GM12878 (cell line): ENCODE data around the gene PRDM8. TPM values are rescaled to one million over a fixed set of nuclear protein-coding genes. Genes with fewer than 3 reads are reported as not detected.

Experiments
- ATAC-seq: fragments of 200-7000 bp; cut with Tn5 transposase; 3 replicates; pipeline ENCODE4 v1.9.1; 2020; ENCODE audit warnings: mild to moderate bottlenecking, moderate library complexity
- BruUV-seq: library from RNA; stranded (reverse); fragments of 400-500 nt; replicated peaks from 2 replicates; lab custom pipeline; 2021; lab: Mats Ljungman, UMichigan
- CTCF ChIA-PET: fragments of 300-600 bp; sonication (Branson Sonifier 250); formaldehyde crosslinking; extraction: SDS; loops from one replicate; lab custom pipeline; 2021; ENCODE audit warnings: inconsistent platforms; lab: Yijun Ruan, JAX
- POLR2A ChIA-PET: fragments of 350-600 bp; formaldehyde crosslinking; extraction: SDS; loops from one replicate; lab custom pipeline; 2021; ENCODE audit warnings: inconsistent platforms; lab: Charles Lee
- RAD21 ChIA-PET: fragments of 300-600 bp; sonication (Branson Sonifier 250); formaldehyde crosslinking; loops from one replicate; lab custom pipeline; 2023; ENCODE audit warnings: antibody characterized with exemption; ENCODE audit not compliant: unreplicated experiment; lab: Charles Lee
- SMC1A ChIA-PET: fragments of 300-600 bp; sonication (Branson Sonifier 250); formaldehyde crosslinking; loops from one replicate; lab custom pipeline; 2023; ENCODE audit not compliant: unreplicated experiment, uncharacterized antibody; lab: Charles Lee
- DNase-seq: peaks from one replicate; pipeline ENCODE4 v3.0.0-alpha.2; 2011; ENCODE audit warnings: low read depth, low spot score
- FAIRE-seq: peaks from 3 replicates; lab custom pipeline; 2011; peaks lifted over from hg19 to GRCh38; lab: Jason Lieb, UNC
- H2AFZ ChIP-seq: 2 replicates; pipeline ENCODE4 v1.6.0; 2011; ENCODE audit warnings: low read depth, low read length, control low read depth; ENCODE audit not compliant: control insufficient read depth
- H3K27ac ChIP-seq: 2 replicates; pipeline ENCODE4 v1.5.1; 2011; ENCODE audit warnings: control low read depth; ENCODE audit not compliant: control insufficient read depth, insufficient read depth
- H3K27me3 ChIP-seq, 2 experiments: replicated peaks in 1 of 2; 2 replicates each; pipeline versions ENCODE4 v1.6.0 to v1.6.1; 2011; ENCODE audit warnings: low read length in 1 of 2; ENCODE audit not compliant: control insufficient read depth in 2 of 2, insufficient read depth in 2 of 2
- H3K36me3 ChIP-seq, 2 experiments: 2 replicates each; pipeline ENCODE4 v1.5.1; 2011; ENCODE audit warnings: low read length in 1 of 2; ENCODE audit not compliant: control insufficient read depth in 2 of 2, insufficient read depth in 2 of 2
- H3K4me1 ChIP-seq: 2 replicates; pipeline ENCODE4 v1.6.1; 2011; ENCODE audit warnings: mild to moderate bottlenecking, low read length, moderate library complexity, mixed read lengths; ENCODE audit not compliant: control insufficient read depth, insufficient read depth
- H3K4me2 ChIP-seq: 2 replicates; pipeline ENCODE4 v1.6.0; 2011; ENCODE audit warnings: control low read depth; ENCODE audit not compliant: control insufficient read depth, insufficient read depth
- H3K4me3 ChIP-seq: fragments of 200-600 bp; sonication (generic); 2 replicates; pipeline ENCODE4 v1.5.1; 2016
- H3K79me2 ChIP-seq: 2 replicates; pipeline ENCODE4 v1.6.0; 2011; ENCODE audit warnings: low read length; ENCODE audit not compliant: control insufficient read depth, insufficient read depth
- H3K9ac ChIP-seq: 2 replicates; pipeline ENCODE4 v1.8.0; 2011; ENCODE audit warnings: low read length, control low read depth, mixed read lengths; ENCODE audit not compliant: control insufficient read depth, insufficient read depth
- H3K9me3 ChIP-seq: replicated peaks from 3 replicates; pipeline ENCODE4 v1.5.1; 2011; ENCODE audit warnings: mild to moderate bottlenecking, low read length; ENCODE audit not compliant: control insufficient read depth, insufficient read depth
- H4K20me1 ChIP-seq: 2 replicates; pipeline ENCODE4 v1.6.0; 2011; ENCODE audit not compliant: control insufficient read depth, insufficient read depth
- BRCA1 ChIP-seq: IDR thresholded peaks from 2 replicates; pipeline ENCODE4 v1.6.1; 2011; ENCODE audit warnings: low read depth, low read length, improper control_type of control experiment
- CEBPB ChIP-seq, 2 experiments: fragments of 150-350 bp in 1 of 2; IDR thresholded peaks; 2 replicates each; pipeline ENCODE4 v1.6.1; 2012 to 2014; ENCODE audit warnings: low read depth in 2 of 2, low read length in 2 of 2, borderline replicate concordance in 1 of 2, inconsistent platforms in 1 of 2
- CHD1 ChIP-seq: IDR thresholded peaks from 2 replicates; pipeline ENCODE4 v1.6.1; 2012; ENCODE audit warnings: low read depth, low read length, improper control_type of control experiment
- EP300 ChIP-seq, 2 experiments: fragments of 150-350 bp in 1 of 2; IDR thresholded peaks; 2 replicates each; pipeline ENCODE4 v1.6.1; 2011 to 2012; ENCODE audit warnings: low read depth in 2 of 2, low read length in 2 of 2, borderline replicate concordance in 1 of 2, improper control_type of control experiment in 1 of 2, inconsistent platforms in 1 of 2; ENCODE audit not compliant: control insufficient read depth in 1 of 2
- ETV6 ChIP-seq, 2 experiments: fragments of 450-650 bp in 1 of 2; IDR thresholded peaks in 1 of 2; conservative IDR thresholded peaks in 1 of 2; 2 replicates each; pipeline ENCODE4 v1.6.1; 2014; ENCODE audit warnings: antibody characterized with exemption in 1 of 2, borderline replicate concordance in 1 of 2, low read depth in 1 of 2, mild to moderate bottlenecking in 1 of 2, moderate library complexity in 1 of 2
- HDAC2 ChIP-seq: fragments of 200-600 bp; sonication (generic); IDR thresholded peaks from 2 replicates; pipeline ENCODE4 v1.6.1; 2017
- IKZF1 ChIP-seq: fragments of 450-650 bp; conservative IDR thresholded peaks from 2 replicates; pipeline ENCODE4 v1.6.1; 2017; ENCODE audit warnings: antibody characterized with exemption, mild to moderate bottlenecking
- IKZF2 ChIP-seq, 2 experiments: fragments of 450-650 bp; IDR thresholded peaks; 2 replicates each; pipeline ENCODE4 v1.6.1; 2017; ENCODE audit warnings: mild to moderate bottlenecking in 2 of 2, moderate library complexity in 2 of 2
- MXI1 ChIP-seq: fragments of 150-350 bp; IDR thresholded peaks from 2 replicates; pipeline ENCODE4 v1.6.1; 2011; ENCODE audit warnings: low read depth, mild to moderate bottlenecking, inconsistent platforms, low read length, improper control_type of control experiment
- MYC ChIP-seq: IDR thresholded peaks from 2 replicates; pipeline ENCODE4 v1.6.1; 2011; ENCODE audit warnings: mild to moderate bottlenecking, low read length, moderate library complexity, inconsistent platforms; ENCODE audit not compliant: insufficient read depth, insufficient replicate concordance, insufficient read length, severe bottlenecking
- NFXL1 ChIP-seq: fragments of 450-650 bp; IDR thresholded peaks from 2 replicates; pipeline ENCODE4 v1.6.1; 2017; ENCODE audit warnings: antibody characterized with exemption, mild to moderate bottlenecking, borderline replicate concordance
- NFYB ChIP-seq: IDR thresholded peaks from 2 replicates; pipeline ENCODE4 v1.6.1; 2011; ENCODE audit warnings: low read depth, mild to moderate bottlenecking, low read length, improper control_type of control experiment, moderate library complexity; ENCODE audit not compliant: insufficient read depth
- RUNX3 ChIP-seq: IDR thresholded peaks from 2 replicates; pipeline ENCODE4 v1.6.1; 2012; ENCODE audit warnings: low read length, inconsistent platforms
- SIX5 ChIP-seq: IDR thresholded peaks from 2 replicates; pipeline ENCODE4 v1.6.1; 2011; ENCODE audit warnings: mild to moderate bottlenecking, low read depth, low read length, moderate library complexity; ENCODE audit not compliant: severe bottlenecking
- TCF3 ChIP-seq: IDR thresholded peaks from 2 replicates; pipeline ENCODE4 v1.6.1; 2012; ENCODE audit warnings: low read depth, mild to moderate bottlenecking, low read length, borderline replicate concordance; ENCODE audit not compliant: insufficient read depth
- in situ Hi-C: fragments of 300-500 bp; cut with MboI; formaldehyde crosslinking; loops from 9 replicates; pipeline ENCODE4 v1.14.3; 2018; ENCODE audit warnings: mixed read lengths
- intact Hi-C: fragments of 100-400 bp; cut with micrococcal nuclease; formaldehyde crosslinking; loops from one replicate; pipeline ENCODE4 v1.14.2; 2022; ENCODE audit not compliant: unreplicated experiment
- polyA plus RNA-seq, 11 experiments: library from polyadenylated mRNA; depleted of rRNA in 4 of 11; unstranded in 6 of 11; stranded (reverse) in 5 of 11; fragments of >200 nt; fragmentation: Nextera tagmentation in 4 of 11; fragmentation: Illumina TruSeq in 1 of 11; extraction: Ambion mirVana in 4 of 11; extraction: Trizol in 1 of 11; gene quantifications; 1 replicate in 1 of 11; 2 replicates in 10 of 11; pipeline versions ENCODE4 v1.2.1 to v1.2.3, GENCODE V29; 2011 to 2016; ENCODE audit warnings: inconsistent platforms in 2 of 11, missing spikeins in 2 of 11, low read depth in 1 of 11
- total RNA-seq, 4 experiments: library from RNA; depleted of rRNA in 3 of 4; stranded (reverse); fragments of >200 nt in 3 of 4; fragmentation: Illumina TruSeq in 1 of 4; extraction: Trizol in 1 of 4; gene quantifications; 2 replicates each; pipeline versions ENCODE4 v1.2.1 to v1.2.3, GENCODE V29; 2013 to 2021
- TF ChIP-seq, protein P1 (sequence below): fragments of 450-650 bp; IDR thresholded peaks from 2 replicates; pipeline ENCODE4 v1.6.1; 2014; ENCODE audit warnings: mild to moderate bottlenecking
- TF ChIP-seq, protein P2 (sequence below): fragments of 450-650 bp; formaldehyde crosslinking; IDR thresholded peaks from 2 replicates; pipeline ENCODE4 v1.5.0; 2022; ENCODE audit warnings: mild to moderate bottlenecking, missing genetic modification characterization

Gene PRDM8
- total and polyA plus RNA-seq, 10 of the 15 experiments (the other 5 are each of a cell fraction or from before 2014, with no cell fraction given) = 0.09 to 1.6 (median 0.40) TPM

DNA sequence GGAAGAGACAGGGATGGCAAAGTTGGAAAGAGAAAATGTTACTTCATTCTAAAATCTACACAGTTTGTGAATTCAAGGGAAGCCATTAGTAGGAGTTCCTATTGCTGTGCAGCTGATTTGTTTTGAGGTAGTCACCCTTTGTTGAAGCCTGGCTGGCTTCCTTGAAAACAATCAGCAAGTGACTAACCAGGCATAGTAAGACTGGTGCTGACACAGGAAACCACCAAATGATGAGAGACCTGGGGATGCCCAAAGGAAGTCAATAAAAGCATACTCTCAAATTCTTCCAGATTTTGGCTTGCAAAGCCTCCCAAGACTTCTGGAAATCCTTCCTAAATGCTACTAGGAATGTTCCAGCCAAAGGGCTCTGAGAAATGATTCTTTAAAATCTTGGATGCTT is 23.9 kb upstream of the PRDM8 start:
- H3K79me2 ChIP-seq = no peaks in the 10 kb centered on the region
- peak; percentile 97 for ATAC-seq
- RAD21 ChIA-PET = interaction anchor here (1.3 to 2.9 kb wide), 4 partner anchors 9 to 116 kb away, joined by 3 to 15 read pairs (median 6); no protein-coding TSS in a partner anchor
- CTCF ChIA-PET = interaction anchor here (2.8 to 3.5 kb wide), 2 partner anchors 10 to 19 kb away, joined by 10 to 41 read pairs; no protein-coding TSS in a partner anchor
- TF ChIP-seq SIX5 (no peak), MXI1 (no peak), CHD1 (no peak), IKZF2 (IDR thresholded peaks at IDR 0.05) (peak in 1 of 2 experiments; percentile 30; a peak in 1 of 4 replicates), MYC (no peak), NFYB (no peak), IKZF1 (0 out of 2 replicates have a peak, but pooled peaks have one; percentile 18), NFXL1 (no peak), ETV6 (conservative IDR thresholded peaks at IDR 0.05 in 1 of 2, IDR thresholded peaks at IDR 0.05 in 1 of 2; ENCODE audit: borderline replicate concordance in 1 of 2, low read depth in 1 of 2) (peak in 1 of 2 experiments; percentile 49; a peak in 1 of 4 replicates), EP300 (IDR thresholded peaks at IDR 0.05; ENCODE audit: borderline replicate concordance in 1 of 2, control insufficient read depth in 1 of 2, low read depth in 2 of 2, low read length in 2 of 2) (0 out of 4 replicates have a peak, but pooled peaks of 1 of the 2 experiments have one; percentile 4), CEBPB (IDR thresholded peaks at IDR 0.05; ENCODE audit: borderline replicate concordance in 1 of 2, low read depth in 2 of 2, low read length in 2 of 2) (no peak), RUNX3 (peak; percentile 70), BRCA1 (no peak), HDAC2 (no peak), TCF3 (no peak)
- TF ChIP-seq, protein P1, sequence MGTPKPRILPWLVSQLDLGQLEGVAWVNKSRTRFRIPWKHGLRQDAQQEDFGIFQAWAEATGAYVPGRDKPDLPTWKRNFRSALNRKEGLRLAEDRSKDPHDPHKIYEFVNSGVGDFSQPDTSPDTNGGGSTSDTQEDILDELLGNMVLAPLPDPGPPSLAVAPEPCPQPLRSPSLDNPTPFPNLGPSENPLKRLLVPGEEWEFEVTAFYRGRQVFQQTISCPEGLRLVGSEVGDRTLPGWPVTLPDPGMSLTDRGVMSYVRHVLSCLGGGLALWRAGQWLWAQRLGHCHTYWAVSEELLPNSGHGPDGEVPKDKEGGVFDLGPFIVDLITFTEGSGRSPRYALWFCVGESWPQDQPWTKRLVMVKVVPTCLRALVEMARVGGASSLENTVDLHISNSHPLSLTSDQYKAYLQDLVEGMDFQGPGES = no peak
- TF ChIP-seq, protein P2, sequence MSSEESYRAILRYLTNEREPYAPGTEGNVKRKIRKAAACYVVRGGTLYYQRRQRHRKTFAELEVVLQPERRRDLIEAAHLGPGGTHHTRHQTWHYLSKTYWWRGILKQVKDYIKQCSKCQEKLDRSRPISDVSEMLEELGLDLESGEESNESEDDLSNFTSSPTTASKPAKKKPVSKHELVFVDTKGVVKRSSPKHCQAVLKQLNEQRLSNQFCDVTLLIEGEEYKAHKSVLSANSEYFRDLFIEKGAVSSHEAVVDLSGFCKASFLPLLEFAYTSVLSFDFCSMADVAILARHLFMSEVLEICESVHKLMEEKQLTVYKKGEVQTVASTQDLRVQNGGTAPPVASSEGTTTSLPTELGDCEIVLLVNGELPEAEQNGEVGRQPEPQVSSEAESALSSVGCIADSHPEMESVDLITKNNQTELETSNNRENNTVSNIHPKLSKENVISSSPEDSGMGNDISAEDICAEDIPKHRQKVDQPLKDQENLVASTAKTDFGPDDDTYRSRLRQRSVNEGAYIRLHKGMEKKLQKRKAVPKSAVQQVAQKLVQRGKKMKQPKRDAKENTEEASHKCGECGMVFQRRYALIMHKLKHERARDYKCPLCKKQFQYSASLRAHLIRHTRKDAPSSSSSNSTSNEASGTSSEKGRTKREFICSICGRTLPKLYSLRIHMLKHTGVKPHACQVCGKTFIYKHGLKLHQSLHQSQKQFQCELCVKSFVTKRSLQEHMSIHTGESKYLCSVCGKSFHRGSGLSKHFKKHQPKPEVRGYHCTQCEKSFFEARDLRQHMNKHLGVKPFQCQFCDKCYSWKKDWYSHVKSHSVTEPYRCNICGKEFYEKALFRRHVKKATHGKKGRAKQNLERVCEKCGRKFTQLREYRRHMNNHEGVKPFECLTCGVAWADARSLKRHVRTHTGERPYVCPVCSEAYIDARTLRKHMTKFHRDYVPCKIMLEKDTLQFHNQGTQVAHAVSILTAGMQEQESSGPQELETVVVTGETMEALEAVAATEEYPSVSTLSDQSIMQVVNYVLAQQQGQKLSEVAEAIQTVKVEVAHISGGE (CRISPR knock-in tag) = no peak
- TF ChIP-seq, all 136 proteins: peak for 5
- FAIRE-seq (no peak), DNase-seq (no peak)
- SMC1A ChIA-PET = interaction anchor here (0.6 to 3.6 kb wide), 5 partner anchors 10 to 131 kb away, joined by 3 to 55 read pairs (median 4); partner anchors contain the start of gene ANTXR2
- Histone ChIP-seq H2AFZ (no peak overlapping the region), H3K4me1 (peaks cover 15% of the 10 kb centered on the region), H3K36me3 (no peaks in the 10 kb centered on the region), H3K27me3 (no peaks in the 10 kb centered on the region), H4K20me1 (no peaks in the 10 kb centered on the region), H3K4me3 (no peak overlapping the region), H3K9me3 (no peaks in the 10 kb centered on the region; the same call in 2 of the 3 replicates), H3K9ac (no peak overlapping the region), H3K27ac (no peak overlapping the region), H3K4me2 (no peak overlapping the region)
- POLR2A ChIA-PET = no interaction called here
- intact Hi-C loops = loop anchor here (5.0 kb wide), 1 partner anchor 116 kb away; no protein-coding TSS in a partner anchor
- no TSS peak for BruUV-seq
- in situ Hi-C loops = no loop called here
